Measurements from ENCODE around the gene CLRN3. TPM values are rescaled to one million over a fixed set of nuclear protein-coding genes. Genes with fewer than 3 reads are reported as not detected.

CLRN3 gene
- total and polyA plus RNA-seq, 9 donors = 0.24 TPM; not detected in 8

- 77 to 89% (median 83%) methylated on average over 4 of the region's 4 CpGs for WGBS, 3 donors
- intact Hi-C loops (cut with DNase I) = no loop called here
- no peaks in the 10 kb centered on the region for H3K27me3 ChIP-seq
Observed at GRCh38 chr10:127882801-127883459, 9.8 kb downstream of the CLRN3 start.

GRCh38 chr10:127882391-127882790 lies 10.3 kb downstream of the CLRN3 start:
- no peaks in the 10 kb centered on the region for H3K36me3 ChIP-seq
- no peak overlapping the region for H3K4me3 ChIP-seq
- H3K27ac ChIP-seq = no peak overlapping the region
- intact Hi-C loops (cut with DNase I) = no loop called here
- no peaks in the 10 kb centered on the region for H3K9me3 ChIP-seq
- TF ChIP-seq EP300 (IDR thresholded peaks at IDR 0.05) (no peak), POLR2A (IDR thresholded peaks at IDR 0.05) (no peak)
- TF ChIP-seq, protein P1, sequence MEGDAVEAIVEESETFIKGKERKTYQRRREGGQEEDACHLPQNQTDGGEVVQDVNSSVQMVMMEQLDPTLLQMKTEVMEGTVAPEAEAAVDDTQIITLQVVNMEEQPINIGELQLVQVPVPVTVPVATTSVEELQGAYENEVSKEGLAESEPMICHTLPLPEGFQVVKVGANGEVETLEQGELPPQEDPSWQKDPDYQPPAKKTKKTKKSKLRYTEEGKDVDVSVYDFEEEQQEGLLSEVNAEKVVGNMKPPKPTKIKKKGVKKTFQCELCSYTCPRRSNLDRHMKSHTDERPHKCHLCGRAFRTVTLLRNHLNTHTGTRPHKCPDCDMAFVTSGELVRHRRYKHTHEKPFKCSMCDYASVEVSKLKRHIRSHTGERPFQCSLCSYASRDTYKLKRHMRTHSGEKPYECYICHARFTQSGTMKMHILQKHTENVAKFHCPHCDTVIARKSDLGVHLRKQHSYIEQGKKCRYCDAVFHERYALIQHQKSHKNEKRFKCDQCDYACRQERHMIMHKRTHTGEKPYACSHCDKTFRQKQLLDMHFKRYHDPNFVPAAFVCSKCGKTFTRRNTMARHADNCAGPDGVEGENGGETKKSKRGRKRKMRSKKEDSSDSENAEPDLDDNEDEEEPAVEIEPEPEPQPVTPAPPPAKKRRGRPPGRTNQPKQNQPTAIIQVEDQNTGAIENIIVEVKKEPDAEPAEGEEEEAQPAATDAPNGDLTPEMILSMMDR (IDR thresholded peaks at IDR 0.05) = no peak
- H3K4me1 ChIP-seq (ENCODE audit: insufficient read depth) = no peaks in the 10 kb centered on the region
- DNase-seq = no peak
- H3K27me3 ChIP-seq = no peaks in the 10 kb centered on the region
- 81 to 89% (median 88%) methylated on average over 8 of the region's 8 CpGs for WGBS, 3 donors

More at GRCh38 chr10:127882801-127883459, 9.8 kb downstream of the CLRN3 start:
- no peak for DNase-seq
- peaks cover 2% of the 10 kb centered on the region for H3K4me1 ChIP-seq (ENCODE audit: insufficient read depth)
- no peak overlapping the region for H3K27ac ChIP-seq
- H3K9me3 ChIP-seq = no peaks in the 10 kb centered on the region
- TF ChIP-seq POLR2A (IDR thresholded peaks at IDR 0.05) (no peak), EP300 (IDR thresholded peaks at IDR 0.05) (no peak)
- TF ChIP-seq, protein P1 (IDR thresholded peaks at IDR 0.05) = no peak
- H3K36me3 ChIP-seq = no peaks in the 10 kb centered on the region
- H3K4me3 ChIP-seq = no peak overlapping the region

DNA sequence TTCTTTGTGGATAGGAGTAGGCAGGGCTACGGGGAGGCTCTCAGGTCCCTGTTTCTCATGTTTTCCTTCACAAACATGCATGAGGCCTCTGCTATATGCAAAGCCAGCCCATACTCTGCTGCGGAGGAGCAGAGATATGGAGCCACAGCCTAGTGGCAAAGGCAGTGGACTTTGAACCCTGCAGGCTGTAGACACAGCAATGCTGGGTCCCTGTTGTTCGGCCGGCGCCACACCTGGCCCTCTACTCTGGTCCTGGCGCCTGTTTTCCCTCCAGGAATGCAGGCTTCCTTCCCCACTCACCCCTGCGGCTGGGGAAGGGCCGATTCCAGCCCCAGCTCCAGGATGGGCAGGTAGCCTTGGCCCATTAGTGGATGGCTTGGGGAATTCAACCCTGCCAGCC lies 11.5 kb downstream of the CLRN3 start:
- WGBS, 3 donors = 92 to 95% (median 94%) methylated on average over 8 of the region's 8 CpGs
- no peaks in the 10 kb centered on the region for H3K27me3 ChIP-seq

DNA sequence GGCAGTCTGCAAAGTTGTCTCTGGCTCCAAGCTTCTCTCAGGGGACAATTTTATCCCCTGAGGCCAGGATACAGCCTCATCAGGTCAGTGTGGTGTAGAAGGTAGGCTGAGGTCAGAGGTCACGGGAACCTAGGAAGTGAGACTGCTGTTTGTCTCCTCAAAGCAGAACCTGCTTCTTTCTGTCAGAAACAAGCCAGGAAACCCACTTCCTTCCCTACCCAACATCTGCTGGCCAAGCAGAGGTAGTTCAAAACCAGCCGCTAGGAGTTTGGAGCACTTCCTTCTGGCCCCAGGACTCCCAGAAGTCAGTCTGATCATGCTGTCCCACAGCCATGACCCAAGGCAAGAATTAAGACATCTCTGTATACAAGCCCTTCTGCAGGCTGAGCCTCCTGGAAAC lies 12.2 kb downstream of the CLRN3 start:
- Histone ChIP-seq H3K27ac (no peak overlapping the region), H3K27me3 (no peaks in the 10 kb centered on the region), H3K36me3 (no peaks in the 10 kb centered on the region), H3K4me1 (ENCODE audit: insufficient read depth) (no peaks in the 10 kb centered on the region), H3K9me3 (no peaks in the 10 kb centered on the region), H3K4me3 (no peak overlapping the region)
- 32 to 60% (median 37%) methylated on average over 2 of the region's 2 CpGs for WGBS, 3 donors
- TF ChIP-seq POLR2A (IDR thresholded peaks at IDR 0.05) = no peak
- no peak for TF ChIP-seq EP300 (IDR thresholded peaks at IDR 0.05)
- TF ChIP-seq, protein P1 (IDR thresholded peaks at IDR 0.05) = no peak
- DNase-seq = no peak
- intact Hi-C loops (cut with DNase I) = no loop called here

More for the DNA sequence above, 11.5 kb downstream of the CLRN3 start:
- Histone ChIP-seq H3K27ac (no peak overlapping the region), H3K9me3 (no peaks in the 10 kb centered on the region), H3K36me3 (no peaks in the 10 kb centered on the region), H3K4me1 (ENCODE audit: insufficient read depth) (no peaks in the 10 kb centered on the region), H3K4me3 (no peak overlapping the region)
- intact Hi-C loops (cut with DNase I) = no loop called here
- DNase-seq = no peak
- TF ChIP-seq POLR2A (IDR thresholded peaks at IDR 0.05) = no peak
- no peak for TF ChIP-seq EP300 (IDR thresholded peaks at IDR 0.05)
- TF ChIP-seq, protein P1 (IDR thresholded peaks at IDR 0.05) = no peak

All from ovary (tissue), 9 donors.